AG04450 (cell line): ENCODE measurements around the gene TDO2. TPM values are rescaled to one million over a fixed set of nuclear protein-coding genes. Genes with fewer than 3 reads are reported as not detected.
"Not testable (repeated sequence)": the region's sequence is repeated elsewhere in the genome, so short reads cannot be mapped to it uniquely, and the experiment has no call there.

Experiments
- CTCF ChIA-PET: fragments of 300-600, 350-600 bp; formaldehyde crosslinking; extraction: SDS; loops from one replicate; lab custom pipeline; 2022; ENCODE audit warnings: antibody characterized with exemption, inconsistent platforms; lab: Charles Lee
- POLR2A ChIA-PET: fragments of 350-600 bp; formaldehyde crosslinking; extraction: SDS; loops from one replicate; lab custom pipeline; 2021; ENCODE audit warnings: antibody characterized with exemption, inconsistent platforms; lab: Yijun Ruan, JAX
- DNase-seq: peaks from one replicate; pipeline ENCODE4 v3.0.0-alpha.2; 2011; ENCODE audit warnings: low read depth, low spot score
- H3K27ac ChIP-seq: one replicate; pipeline ENCODE4 v1.5.1; 2012; ENCODE audit warnings: low read depth, low read length, control low read depth
- H3K27me3 ChIP-seq: one replicate; pipeline ENCODE4 v1.6.0; 2012; ENCODE audit warnings: low read length; ENCODE audit not compliant: control insufficient read depth, insufficient read depth
- H3K4me3 ChIP-seq: 2 replicates; pipeline ENCODE4 v1.5.1; 2011; ENCODE audit warnings: mild to moderate bottlenecking, low read depth, low read length, control low read depth
- H3K9me3 ChIP-seq: 2 replicates; pipeline ENCODE4 v1.5.1; 2012; ENCODE audit warnings: low read length; ENCODE audit not compliant: control insufficient read depth, insufficient read depth
- CTCF ChIP-seq: IDR thresholded peaks from 2 replicates; pipeline ENCODE4 v1.5.1; 2011; ENCODE audit warnings: low read depth, low read length, control low read depth, inconsistent platforms
- polyA plus RNA-seq: library from polyadenylated mRNA; depleted of rRNA; stranded (reverse); fragments of >200 nt; gene quantifications from 2 replicates; pipeline ENCODE4 v1.2.3, GENCODE V29; 2011

The TDO2 gene
- polyA plus RNA-seq, 1 experiment = 0.84 TPM

DNA sequence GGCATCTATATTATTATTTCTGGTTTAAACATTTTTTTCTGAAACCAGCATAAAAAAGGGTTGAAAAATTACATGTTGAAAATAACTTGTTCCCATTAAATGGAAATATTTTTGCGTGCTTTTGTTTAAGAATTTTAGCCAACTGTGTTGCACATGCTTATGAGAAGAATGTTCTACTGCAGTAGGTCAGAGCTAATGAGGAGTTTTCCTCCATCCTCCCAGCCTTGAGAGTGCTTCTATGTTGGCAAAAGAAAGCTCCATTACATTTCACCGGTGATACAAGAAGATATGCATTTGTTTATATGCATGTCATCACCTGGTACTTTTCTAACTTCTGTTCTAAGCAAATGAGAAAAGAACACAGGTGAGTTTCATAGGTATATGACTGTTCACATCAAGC, 13.6 kb upstream of the TDO2 start:
- CTCF ChIA-PET = interaction anchor here (0.9 to 1.4 kb wide), 5 partner anchors 10 to 486 kb away, joined by 3 to 8 read pairs (median 3); partner anchors contain the start of gene CTSO
- TF ChIP-seq CTCF = no peak
- Histone ChIP-seq H3K4me3 (no peak overlapping the region), H3K27me3 (no peaks in the 10 kb centered on the region), H3K27ac (no peak overlapping the region), H3K9me3 (no peaks in the 10 kb centered on the region)
- POLR2A ChIA-PET = interaction anchor here (0.7 kb wide), 1 partner anchor 17 kb away, joined by 5 read pairs; no protein-coding TSS in a partner anchor
- no peak for DNase-seq

DNA sequence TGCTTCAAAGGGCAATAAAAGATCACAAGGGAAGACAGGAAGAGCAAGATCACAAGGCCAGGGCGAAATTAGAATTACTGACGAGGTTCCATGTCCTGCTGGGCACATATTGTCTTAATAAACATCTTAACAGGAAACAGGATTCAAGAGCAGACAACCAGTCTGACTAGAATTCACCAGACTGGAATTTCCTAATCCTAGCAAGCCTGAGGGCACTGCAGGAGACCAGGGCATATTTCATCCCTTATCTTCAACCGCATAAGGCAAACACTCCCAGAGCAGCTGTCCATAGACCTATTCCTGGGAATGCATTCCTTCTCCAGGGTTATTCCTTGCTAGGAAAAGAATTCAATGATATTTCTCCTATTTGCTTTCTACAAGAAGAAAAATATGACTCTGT, 12.4 kb upstream of the TDO2 start:
- no peak overlapping the region for H3K27ac ChIP-seq
- no peak for TF ChIP-seq CTCF
- no peaks in the 10 kb centered on the region for H3K27me3 ChIP-seq
- H3K4me3 ChIP-seq = no peak overlapping the region
- no peak for DNase-seq
- POLR2A ChIA-PET = no interaction called here
- CTCF ChIA-PET = interaction anchor here (1.2 kb wide), 1 partner anchor 487 kb away, joined by 3 read pairs; no protein-coding TSS in a partner anchor
- no peaks in the 10 kb centered on the region for H3K9me3 ChIP-seq

DNA sequence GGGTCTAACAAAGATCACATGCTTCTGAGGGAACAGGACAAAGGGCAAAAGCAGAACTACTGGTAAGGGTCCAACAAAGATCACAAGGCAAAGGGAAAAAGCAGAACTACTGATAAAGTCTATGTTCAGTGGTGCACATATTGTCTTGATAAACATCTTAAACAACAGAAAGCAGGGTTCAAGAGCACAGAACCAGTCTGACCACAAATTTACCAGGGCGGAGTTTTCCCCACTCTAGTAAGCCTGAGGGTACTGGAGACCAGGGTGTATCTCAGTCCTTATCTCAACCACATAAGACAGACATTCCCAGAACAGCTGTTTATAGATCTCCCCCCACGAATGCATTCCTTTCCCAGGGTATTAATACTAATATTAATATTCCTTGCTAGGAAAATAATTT, 5.1 kb upstream of the TDO2 start:
- H3K9me3 ChIP-seq, POLR2A ChIA-PET, H3K27ac ChIP-seq, DNase-seq, CTCF ChIA-PET, H3K4me3 ChIP-seq, H3K27me3 ChIP-seq: not testable (repeated sequence)

- TF ChIP-seq CTCF = no peak
- POLR2A ChIA-PET = no interaction called here
These were observed 3.6 kb upstream of the TDO2 start for GRCh38 chr4:155899891-155900290.

DNA sequence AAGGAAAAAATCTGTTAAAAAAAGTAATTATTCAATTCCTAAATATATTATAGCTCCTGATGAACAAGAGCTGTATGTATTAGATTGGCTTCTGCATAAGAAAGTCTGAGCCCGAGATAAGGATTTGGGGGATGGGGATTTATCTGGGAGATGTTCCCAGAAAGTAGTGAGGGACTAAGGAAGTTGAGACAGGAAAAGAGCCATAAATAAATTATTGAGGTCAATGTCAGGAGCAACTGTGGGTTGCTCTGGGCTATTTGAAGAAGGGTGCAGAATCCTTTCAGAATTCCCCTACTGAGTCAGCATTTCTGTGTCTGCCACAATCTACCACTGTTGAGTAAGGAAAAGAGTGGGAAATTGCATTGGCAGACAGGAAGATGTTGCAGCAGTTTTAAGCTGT, 3.1 kb upstream of the TDO2 start:
- Histone ChIP-seq H3K4me3 (no peak overlapping the region), H3K27ac (no peak overlapping the region), H3K9me3 (no peaks in the 10 kb centered on the region; the same call in 1 of the 2 replicates), H3K27me3 (no peaks in the 10 kb centered on the region)
- TF ChIP-seq CTCF = no peak
- ChIA-PET CTCF (interaction anchor here (1.1 to 1.2 kb wide), 2 partner anchors 11 to 52 kb away, joined by 3 read pairs; no protein-coding TSS in a partner anchor), POLR2A (no interaction called here)
- peak; percentile 6 for DNase-seq

More at GRCh38 chr4:155899891-155900290, 3.6 kb upstream of the TDO2 start:
- no peak overlapping the region for H3K4me3 ChIP-seq
- H3K9me3 ChIP-seq = no peaks in the 10 kb centered on the region; the same call in 1 of the 2 replicates
- DNase-seq = no peak
- H3K27me3 ChIP-seq = no peaks in the 10 kb centered on the region
- no peak overlapping the region for H3K27ac ChIP-seq
- CTCF ChIA-PET = interaction anchor here (1.1 kb wide), 1 partner anchor 10 kb away, joined by 3 read pairs; no protein-coding TSS in a partner anchor
